GM18873 (cell line): ENCODE measurements around the gene HSCB.
"Not testable (repeated sequence)": the region's sequence is repeated elsewhere in the genome, so short reads cannot be mapped to it uniquely, and the experiment has no call there.

Source experiments
- ATAC-seq: cut with Tn5 transposase; IDR thresholded peaks from one replicate; pipeline ENCODE4 v1.9.1; 2021; ENCODE audit warnings: mild to moderate bottlenecking, moderate library complexity, moderate number of reproducible peaks; ENCODE audit not compliant: unreplicated experiment, low FRiP score

Gene HSCB, protein sequence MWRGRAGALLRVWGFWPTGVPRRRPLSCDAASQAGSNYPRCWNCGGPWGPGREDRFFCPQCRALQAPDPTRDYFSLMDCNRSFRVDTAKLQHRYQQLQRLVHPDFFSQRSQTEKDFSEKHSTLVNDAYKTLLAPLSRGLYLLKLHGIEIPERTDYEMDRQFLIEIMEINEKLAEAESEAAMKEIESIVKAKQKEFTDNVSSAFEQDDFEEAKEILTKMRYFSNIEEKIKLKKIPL

DNA sequence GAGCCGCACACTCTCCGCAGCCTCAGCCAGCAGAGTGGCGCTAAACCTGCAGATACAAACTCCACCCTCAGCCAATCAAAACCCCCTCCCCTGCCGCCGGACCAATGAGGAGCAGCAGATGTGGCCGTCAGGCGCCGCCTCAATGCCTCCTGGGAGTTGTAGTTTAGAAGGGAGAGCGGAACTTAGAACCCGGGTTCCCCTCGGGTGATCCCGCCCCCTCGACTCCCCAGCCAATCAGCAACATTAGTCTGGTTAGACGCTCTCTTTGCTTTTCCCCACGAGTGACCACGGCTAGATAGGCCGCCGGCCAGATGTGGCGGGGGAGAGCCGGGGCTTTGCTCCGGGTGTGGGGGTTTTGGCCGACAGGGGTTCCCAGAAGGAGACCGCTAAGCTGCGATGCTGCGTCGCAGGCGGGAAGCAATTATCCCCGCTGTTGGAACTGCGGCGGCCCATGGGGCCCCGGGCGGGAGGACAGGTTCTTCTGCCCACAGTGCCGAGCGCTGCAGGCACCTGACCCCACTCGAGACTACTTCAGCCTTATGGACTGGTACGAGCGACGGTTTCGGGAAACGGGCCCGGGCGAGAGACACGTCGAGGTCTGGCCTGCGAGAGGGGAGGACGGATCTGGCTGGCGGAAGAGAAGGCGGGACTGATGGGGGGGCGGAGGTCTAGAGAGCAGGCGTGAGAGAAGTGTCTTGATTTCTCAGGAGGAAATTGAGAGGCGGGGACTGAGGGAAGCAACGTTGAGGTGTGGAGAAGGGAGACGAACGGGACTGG is at the start of gene HSCB, which contains the start of gene CHEK2:
TSS of gene HSCB (plus strand) at position 255 of the 777 bp plus-strand sequence. CDS start at position 312, 57 bp downstream.
TSS of gene CHEK2 (minus strand) at position 36 of the 777 bp plus-strand sequence. CDS start 7,099 bp downstream, outside the sequence.
- peak; percentile 86 for ATAC-seq

DNA sequence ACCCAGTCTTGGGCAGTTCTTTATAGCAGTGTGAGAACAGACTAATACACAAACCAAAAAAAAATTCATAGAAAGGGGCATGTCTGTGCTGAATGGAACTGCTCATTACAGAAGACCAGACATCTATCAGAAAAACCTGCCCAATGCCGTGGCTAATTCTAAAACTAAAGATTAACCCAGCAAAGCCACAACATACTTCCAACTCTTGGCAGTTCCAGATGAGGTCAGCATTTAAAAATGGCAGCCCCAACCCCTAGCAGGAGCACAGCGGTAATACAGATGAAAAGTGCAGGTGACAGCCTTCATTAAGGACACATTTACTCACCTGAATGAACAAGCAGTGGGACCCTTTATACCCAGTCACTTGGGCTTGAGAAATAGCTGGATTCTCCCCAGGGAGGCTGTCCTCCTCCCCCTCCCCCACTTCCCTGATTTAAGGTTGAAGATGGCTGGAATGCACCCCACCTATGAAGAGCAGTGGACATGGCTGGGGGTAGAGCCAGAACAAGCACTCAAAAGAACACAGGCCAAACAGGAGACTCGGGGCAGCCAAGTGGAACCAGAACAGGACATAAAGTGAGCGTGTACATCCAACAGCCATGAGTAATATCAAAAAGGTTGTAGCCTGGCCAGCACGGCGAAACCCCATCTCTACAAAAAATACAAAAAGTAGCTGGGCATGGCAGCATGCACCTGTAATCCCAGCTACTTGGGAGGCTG is 48.6 kb upstream of the HSCB start:
- not testable (repeated sequence) for ATAC-seq

DNA sequence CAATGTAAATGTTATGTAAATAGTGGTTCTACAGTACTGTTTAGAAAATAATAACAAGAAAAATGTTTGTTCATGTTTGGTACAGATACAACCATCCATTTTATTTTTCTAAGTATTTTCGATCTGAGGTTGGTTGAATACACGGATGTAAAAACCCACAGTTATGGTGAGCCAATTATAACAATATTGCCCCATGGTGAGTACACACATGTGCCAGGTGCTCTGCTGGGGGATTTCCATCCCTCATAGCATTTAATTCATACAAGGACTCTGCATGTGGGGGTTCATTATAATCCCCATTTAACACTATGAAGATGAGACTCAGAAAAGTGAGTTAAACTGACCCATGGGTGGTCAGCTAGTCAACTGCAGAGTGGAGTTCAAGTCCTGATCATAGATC is 38.9 kb upstream of the HSCB start:
- ATAC-seq = no peak

DNA sequence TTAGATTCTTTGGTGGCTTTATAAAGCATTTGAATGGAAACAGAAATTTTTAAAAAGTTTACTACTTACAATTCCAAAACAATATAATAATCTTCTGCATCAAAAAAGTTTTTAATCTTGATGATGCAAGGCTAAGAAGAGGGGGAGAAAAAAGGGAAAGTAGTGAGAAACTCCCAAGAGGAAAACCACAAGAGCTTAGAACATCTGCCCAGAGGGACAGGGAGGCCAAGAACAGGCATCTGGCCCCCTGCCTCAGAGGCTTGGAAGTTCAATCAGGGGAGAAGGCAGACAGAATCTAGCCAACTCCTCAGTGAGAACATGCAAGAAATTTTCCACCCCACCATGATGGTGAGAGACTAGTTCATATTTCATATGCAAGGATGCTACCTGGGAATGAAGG is 38.4 kb upstream of the HSCB start:
- ATAC-seq = no peak

DNA sequence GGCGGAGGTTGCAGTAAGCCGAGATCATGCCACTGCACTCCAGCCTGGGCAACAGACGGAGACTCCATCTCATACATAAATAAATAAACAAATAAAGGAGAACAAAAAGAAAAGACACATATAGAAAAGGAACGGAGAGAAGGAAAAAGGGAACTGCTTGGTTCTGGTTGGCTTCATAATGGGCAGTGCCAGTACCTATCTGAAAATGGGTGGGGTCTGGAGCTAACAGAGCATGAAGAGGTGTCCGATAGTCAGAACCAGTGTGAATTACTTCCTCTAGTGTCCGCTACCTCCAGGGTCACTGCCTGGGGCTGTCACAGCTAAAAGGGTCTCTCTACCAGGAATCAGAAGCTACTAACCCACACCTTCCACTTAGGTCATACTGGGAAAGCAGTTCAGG is 35.0 kb upstream of the HSCB start:
- no peak for ATAC-seq

DNA sequence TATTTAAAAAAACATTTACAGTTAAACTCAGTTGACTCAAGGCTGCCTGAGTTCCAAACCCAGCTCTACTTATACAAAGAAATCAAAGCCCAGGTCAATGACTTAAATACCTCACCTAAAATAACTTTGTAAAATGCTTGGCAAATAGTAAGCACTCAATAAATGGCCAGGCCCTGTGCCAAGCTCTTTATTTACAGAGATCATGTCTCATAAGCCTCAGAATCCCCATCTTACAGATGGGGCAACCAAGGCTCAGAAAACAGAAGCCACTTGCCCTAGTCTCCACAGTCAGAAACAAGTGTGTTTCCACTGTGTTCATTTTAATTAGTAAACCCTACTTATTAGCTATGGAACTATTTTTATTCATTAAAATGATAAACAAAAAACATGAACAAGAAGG is 31.7 kb upstream of the HSCB start:
- no peak for ATAC-seq

DNA sequence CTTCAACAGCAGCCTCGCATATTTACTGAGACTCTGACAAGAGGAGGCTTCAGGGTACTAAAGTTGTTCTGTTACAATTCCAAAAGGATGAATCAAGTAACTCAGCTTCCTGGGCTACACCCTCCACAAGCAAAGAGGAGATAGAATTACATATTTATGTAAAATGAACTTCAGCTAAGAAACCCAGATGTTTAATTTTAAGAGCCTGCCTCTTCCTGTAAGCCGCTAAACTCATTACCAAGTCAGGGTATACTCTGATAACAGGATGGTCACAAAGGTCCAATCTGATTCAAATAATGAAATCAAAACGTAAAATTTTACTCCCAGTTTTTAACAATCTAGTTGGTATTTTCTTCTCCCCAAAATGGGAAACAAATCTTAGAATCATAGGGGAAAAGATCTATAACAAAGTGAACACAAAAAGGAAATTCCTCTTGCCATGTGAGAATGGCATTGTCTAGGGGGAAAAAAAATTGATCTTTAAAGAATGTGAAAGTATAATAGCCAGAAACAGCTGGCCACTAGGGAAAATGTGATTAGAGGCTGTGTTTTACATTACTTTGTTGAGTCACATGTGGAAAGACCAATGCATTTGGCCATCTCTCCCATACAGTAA is 31.2 kb upstream of the HSCB start:
- no peak for ATAC-seq

DNA sequence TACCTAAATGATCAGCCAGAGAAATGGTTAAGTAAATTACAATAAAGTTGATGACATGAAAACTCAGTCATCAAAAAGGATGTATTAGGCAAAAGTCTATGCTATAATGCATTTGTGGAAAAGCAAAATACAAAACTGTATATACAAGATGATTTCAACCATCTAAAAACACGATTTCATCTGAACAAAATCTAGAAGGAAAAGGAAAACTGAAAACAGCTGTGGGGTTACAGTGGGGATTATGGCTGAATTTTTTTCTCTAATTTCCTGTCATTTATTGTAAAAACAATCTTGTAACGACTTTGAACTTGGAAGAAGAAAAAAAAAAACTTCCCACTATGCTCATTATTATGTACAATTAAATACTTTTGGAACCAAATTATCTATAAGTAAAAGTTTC is 30.5 kb upstream of the HSCB start:
- no peak for ATAC-seq

DNA sequence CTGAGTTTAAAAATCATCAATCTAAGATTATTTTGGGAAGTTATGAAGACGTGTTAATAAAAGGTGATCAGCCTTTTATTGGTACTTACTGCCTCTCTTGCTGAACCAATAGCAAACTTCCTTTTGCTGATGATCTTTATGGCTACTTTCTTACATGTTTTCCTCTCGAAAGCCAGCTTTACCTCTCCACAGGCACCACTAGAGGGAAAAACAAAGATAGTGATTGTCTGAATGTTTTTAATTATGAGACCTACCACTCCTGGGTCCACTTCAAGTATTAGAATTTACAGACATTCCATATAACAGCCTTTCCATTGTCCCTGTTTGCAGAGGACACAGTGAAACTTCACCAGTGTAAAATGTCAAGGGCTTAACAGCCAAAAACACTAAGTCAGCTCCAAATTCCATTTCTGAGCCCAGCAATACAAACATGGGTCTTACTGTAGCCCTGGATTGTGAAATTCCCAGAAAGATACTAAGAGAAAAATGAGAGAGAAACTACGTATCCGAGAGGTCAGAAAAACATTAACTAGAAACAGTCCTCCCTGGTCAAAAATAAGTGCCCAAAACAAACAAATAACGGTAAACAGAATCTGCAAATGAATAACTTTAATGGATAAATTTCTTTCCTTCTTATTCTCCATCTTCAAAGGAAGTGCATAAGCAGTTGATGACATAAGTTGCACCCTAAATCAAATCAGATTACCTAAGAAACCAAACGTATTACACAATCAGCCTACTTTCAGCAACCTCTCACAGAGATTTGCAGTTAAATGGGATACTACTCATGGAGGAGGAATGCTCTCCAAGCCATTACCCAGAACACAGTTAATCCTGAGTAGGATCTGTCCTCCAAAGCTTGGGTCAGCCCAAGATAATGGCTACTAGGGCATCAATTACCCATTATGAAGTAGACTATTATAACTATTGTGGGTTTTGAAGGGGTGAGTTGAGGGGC is 29.7 kb upstream of the HSCB start:
- no peak for ATAC-seq

DNA sequence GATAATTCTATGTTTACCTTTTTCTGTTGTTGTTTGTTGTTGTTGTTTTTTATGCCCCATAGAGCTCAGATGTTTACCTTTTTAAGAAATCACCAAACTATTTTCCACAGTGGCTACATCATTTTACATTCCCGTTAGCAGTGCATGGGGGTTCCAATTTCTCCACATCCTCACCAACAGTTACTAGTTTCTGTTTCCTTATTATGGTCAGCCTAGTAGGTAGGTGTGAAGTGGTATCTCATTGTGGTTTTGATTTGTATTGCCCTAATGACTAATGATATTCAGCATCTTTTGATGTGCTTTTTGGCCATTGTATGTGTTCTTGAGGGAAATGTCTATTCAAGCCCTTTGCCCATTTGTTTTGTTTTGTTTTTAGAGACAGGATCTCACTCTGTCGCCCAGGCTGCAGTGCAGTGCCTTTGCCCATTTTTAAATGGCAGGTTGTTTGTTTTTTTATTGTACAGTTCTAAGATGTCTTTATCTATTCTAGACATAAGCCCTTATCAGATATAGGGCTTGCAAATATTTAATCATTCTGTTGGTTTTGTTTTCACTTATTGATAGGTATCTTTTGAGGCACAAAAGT is 27.7 kb upstream of the HSCB start:
- no peak for ATAC-seq

DNA sequence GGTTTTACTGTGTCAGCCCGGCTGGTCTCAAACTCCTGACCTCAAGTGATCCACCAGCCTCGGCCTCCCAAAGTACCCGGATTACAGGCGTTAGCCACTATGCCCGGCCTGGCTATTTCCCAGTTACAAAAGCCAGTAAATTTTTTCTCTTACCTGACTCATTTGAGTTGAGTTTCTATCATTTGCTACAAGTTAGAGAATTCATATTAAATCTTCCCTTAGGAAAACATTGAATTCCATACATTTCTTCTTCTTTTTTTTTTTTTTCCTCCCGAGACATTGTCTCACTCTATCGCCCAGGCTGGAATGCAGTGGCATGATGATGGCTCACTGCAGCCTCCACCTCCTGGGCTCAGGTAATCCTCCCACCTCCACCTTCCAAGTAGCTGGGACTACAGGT is 26.2 kb upstream of the HSCB start:
- no peak for ATAC-seq

DNA sequence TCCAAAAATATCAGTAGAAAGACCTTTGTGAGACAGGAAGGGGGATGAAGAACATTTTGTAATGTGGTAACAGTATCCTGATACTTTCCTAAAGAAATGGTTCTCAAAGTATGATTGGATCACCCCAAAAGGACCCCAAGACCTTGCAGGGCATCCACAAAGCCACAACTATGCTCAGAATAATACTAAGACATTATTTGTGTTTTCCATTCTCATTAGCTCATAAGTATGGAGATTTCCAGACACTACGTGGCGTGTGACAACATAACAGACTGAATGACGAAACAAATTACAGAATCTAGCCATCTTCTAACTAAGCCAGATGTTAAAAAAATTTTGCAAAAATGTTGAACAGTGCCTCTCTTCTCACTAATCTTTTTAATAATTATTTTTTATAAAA is 25.2 kb upstream of the HSCB start:
- no peak for ATAC-seq

DNA sequence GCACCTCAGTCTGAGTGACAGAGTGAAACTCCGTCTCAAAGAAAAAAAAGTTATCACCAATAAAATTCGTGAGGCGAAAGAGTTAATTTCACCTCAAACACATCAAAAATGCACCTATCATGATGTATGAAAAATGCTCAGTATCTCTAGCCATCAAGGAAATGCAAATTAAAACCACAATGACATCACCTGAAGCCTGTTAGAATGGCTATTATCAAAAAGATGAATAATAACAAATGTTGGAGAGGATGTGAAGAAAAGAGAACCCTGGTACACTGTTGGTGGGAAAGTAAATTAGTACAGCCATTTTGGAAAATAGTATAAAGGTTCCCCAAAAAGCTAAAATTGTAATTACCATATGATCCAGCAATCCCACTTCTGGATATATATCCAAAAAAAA is 23.8 kb upstream of the HSCB start:
- ATAC-seq = no peak

DNA sequence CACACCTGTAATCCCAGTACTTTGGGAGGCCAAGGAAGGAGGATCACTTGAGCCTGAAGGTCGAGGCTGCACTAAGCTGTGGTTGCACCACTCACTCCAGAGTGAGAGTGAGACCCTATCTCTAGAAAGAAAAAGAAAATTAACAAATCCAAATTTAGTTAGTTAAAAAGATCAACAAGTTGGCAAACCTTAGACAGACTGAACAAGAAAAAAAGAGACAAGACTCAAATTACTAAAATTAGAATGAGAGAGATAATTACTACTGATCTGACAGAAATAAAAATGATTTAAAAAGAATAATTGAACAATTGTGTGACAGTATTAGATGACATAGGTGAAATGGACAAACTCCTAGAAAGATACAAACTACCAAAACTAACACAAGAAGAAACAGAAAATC is 13.8 kb upstream of the HSCB start:
- no peak for ATAC-seq

DNA sequence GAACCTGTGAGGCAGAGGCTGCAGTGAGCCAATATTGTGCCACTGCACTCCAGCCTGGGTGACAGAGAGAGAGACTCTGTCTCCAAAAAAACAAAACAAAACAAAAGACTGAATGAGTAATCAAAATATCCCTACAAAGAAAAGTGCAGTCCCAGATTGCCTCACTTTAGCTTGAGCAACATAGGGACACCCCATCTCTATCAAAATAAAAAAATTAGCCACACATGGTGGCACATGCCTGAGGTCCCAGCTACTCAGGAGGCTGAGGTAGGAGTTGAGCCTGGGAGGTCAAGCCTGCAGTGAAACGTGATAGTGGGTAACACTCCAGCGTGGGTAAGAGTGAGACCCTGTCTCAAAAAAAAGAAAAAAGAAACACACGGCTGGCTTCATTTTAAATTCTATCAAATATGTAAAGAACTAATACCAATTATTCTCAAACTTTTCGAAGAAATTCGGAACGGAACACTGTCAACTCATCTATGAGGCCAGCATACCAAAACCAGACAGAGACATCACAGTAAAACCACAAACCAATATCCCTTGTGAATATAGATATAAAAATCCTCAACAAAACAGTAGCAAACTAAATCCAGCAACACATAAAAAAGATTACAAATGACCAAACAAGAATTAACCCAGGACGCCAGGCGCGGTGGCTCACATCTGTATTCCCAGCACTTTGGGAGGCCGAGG is 13.1 kb upstream of the HSCB start:
- no peak for ATAC-seq

DNA sequence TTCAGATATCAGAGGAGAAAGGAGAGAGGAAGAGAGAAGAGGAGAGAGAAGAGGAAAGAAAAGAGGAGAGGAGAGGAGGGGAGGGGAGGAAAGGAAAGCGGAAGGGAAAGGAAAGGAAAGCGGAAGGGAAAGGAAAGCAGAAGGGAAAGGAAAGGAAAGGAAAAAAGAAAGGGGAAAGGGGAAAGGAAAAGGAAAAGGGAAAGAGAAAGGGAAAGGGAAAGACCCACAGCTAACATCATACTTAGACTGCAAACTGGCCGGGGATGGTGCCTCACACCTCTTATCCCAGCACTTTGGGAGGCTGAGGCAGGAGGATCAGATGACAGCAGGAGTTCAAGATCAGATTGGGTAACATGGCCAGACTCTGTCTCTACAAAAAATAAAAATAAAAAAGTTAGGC is 11.7 kb upstream of the HSCB start:
- no peak for ATAC-seq

DNA sequence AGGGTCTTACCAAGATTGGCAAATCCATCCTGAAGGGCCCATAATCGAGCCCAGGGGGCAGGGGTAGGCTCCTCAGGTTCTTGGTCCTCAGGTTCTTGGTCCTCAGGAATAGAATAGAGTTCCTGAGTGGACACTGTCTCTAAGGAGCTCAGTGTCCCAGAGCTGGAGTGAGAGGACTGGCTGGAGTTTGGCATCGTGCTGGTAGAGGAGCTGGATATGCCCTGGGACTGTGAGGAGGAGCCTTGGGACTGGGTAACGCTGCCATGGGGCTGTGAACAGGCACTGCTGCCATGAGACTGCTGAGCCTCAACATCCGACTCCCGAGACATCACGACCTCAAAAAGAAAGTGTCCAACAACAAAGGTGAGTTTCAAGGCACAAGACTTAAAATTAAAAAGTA is 7.4 kb upstream of the HSCB start:
- ATAC-seq = no peak

DNA sequence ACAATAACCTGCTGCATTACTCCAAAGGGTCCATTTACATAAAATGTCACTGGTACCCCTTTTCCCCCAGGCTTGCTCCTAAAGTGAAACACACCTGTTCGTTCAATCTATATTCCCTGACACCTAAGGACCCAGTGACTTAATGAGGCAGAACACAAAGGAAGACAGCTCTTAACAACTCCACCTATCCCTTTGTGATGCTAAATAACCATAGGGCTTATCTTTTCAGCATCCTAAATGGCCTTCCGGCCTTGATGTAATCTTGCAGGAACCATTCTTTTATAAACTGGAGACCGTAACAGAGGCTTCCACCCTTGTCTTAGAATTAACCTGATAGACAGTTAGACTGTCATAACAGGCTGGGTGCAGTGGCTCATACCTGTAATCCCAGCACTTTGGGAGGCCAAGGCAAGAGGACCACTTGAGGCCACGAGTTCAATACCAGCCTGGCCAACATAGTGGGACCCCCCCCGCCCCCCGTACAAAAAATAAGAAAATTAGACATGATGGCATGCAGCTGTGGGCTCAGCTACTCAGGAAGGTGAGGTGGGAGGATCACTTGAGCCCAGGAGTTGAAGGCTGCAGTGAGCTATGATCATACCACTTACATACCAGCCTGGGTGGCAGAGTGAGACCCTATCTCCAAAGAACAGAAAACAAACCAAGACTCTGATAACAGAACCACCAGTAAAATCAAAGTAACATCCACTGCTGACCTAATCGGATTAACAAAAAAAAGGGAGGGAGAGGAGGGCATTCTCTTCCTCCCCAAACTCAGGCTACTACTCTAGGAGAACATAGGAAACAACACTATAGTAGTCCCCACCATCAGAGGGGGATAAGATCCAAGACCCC is 5.3 kb upstream of the HSCB start:
- no peak for ATAC-seq
